WTC11 (cell line): Measurements from ENCODE around the gene FGF11. TPM values are rescaled to one million over a fixed set of nuclear protein-coding genes. Genes with fewer than 3 reads are reported as not detected.

Experiments used
- ATAC-seq: fragments of 200-7000 bp; cut with Tn5 transposase; 2 replicates; pipeline ENCODE4 v1.10.0; 2021; ENCODE audit warnings: mild to moderate bottlenecking, moderate library complexity
- Bru-seq: library from RNA; stranded (reverse); fragments of 400-500 nt; gene quantifications from one replicate; lab custom pipeline; 2021; lab: Mats Ljungman, UMichigan
- CTCF ChIA-PET: fragments of 300-600 bp; sonication (Branson Sonifier 250); formaldehyde crosslinking; loops from one replicate; lab custom pipeline; 2021; ENCODE audit warnings: antibody characterized with exemption; lab: Charles Lee
- POLR2A ChIA-PET: fragments of 350-600 bp; sonication (Branson Sonifier 250); formaldehyde crosslinking; loops from one replicate; lab custom pipeline; 2021; ENCODE audit warnings: antibody characterized with exemption; lab: Charles Lee
- DNase-seq: peaks from one replicate; pipeline ENCODE4 v3.0.0; 2021; ENCODE audit warnings: low spot score
- H3K27ac Mint-ChIP-seq: 2 replicates; pipeline ENCODE4 v1.8.0; 2021; ENCODE audit warnings: mixed read lengths
- H3K27me3 Mint-ChIP-seq: 2 replicates; pipeline ENCODE4 v1.8.0; 2021; ENCODE audit warnings: low read depth, mild to moderate bottlenecking, moderate library complexity, mixed read lengths
- H3K36me3 Mint-ChIP-seq: 2 replicates; pipeline ENCODE4 v1.8.0; 2021; ENCODE audit warnings: mixed read lengths
- H3K4me1 Mint-ChIP-seq: 2 replicates; pipeline ENCODE4 v1.8.0; 2022; ENCODE audit warnings: mixed read lengths
- H3K4me3 Mint-ChIP-seq: 2 replicates; pipeline ENCODE4 v1.8.0; 2021; ENCODE audit warnings: mild to moderate bottlenecking, moderate library complexity, mixed read lengths
- H3K9me3 Mint-ChIP-seq: 2 replicates; pipeline ENCODE4 v1.8.0; 2021; ENCODE audit warnings: mixed read lengths
- AR ChIP-seq: fragments of 250-450 bp; sonication (Bioruptor Pico); IDR thresholded peaks from 2 replicates; pipeline ENCODE4 v1.9.0; 2021; ENCODE audit warnings: mild to moderate bottlenecking
- ARID4B ChIP-seq: sonication (generic); formaldehyde crosslinking; IDR thresholded peaks from 2 replicates; pipeline ENCODE4 v1.8.0; 2023; ENCODE audit warnings: missing genetic modification reagents, mild to moderate bottlenecking, borderline replicate concordance
- CDX4 ChIP-seq: fragments of 250-450 bp; sonication (Bioruptor Pico); IDR thresholded peaks from 2 replicates; pipeline ENCODE4 v1.9.0; 2021; ENCODE audit warnings: moderate library complexity, mild to moderate bottlenecking, inconsistent platforms, borderline replicate concordance
- CREM ChIP-seq: sonication (generic); formaldehyde crosslinking; IDR thresholded peaks from 2 replicates; pipeline ENCODE4 v1.8.1; 2022; ENCODE audit warnings: mild to moderate bottlenecking, missing genetic modification reagents, moderate library complexity
- E2F5 ChIP-seq: sonication (generic); formaldehyde crosslinking; IDR thresholded peaks from 2 replicates; pipeline ENCODE4 v1.8.1; 2022; ENCODE audit warnings: mild to moderate bottlenecking, moderate library complexity, missing genetic modification reagents
- ERG ChIP-seq: fragments of 250-450 bp; sonication (Bioruptor Pico); IDR thresholded peaks from 2 replicates; pipeline ENCODE4 v1.8.0; 2021; ENCODE audit warnings: mild to moderate bottlenecking
- FOXJ3 ChIP-seq: sonication (generic); formaldehyde crosslinking; IDR thresholded peaks from 2 replicates; pipeline ENCODE4 v1.9.0; 2021; ENCODE audit warnings: missing genetic modification reagents, mild to moderate bottlenecking, borderline replicate concordance
- FOXK1 ChIP-seq: sonication (generic); formaldehyde crosslinking; IDR thresholded peaks from 2 replicates; pipeline ENCODE4 v1.8.0; 2022; ENCODE audit warnings: mild to moderate bottlenecking, moderate library complexity, missing genetic modification reagents
- FOXP1 ChIP-seq: sonication (generic); formaldehyde crosslinking; IDR thresholded peaks from 2 replicates; pipeline ENCODE4 v1.8.0; 2022; ENCODE audit warnings: missing genetic modification reagents, mild to moderate bottlenecking, moderate library complexity, borderline replicate concordance
- GTF2I ChIP-seq: fragments of 250-450 bp; sonication (Bioruptor Pico); conservative IDR thresholded peaks from 2 replicates; pipeline ENCODE4 v1.4.0; 2021; ENCODE audit warnings: mild to moderate bottlenecking
- NFE2L1 ChIP-seq: sonication (generic); formaldehyde crosslinking; IDR thresholded peaks from 2 replicates; pipeline ENCODE4 v1.8.1; 2023; ENCODE audit warnings: missing genetic modification reagents
- SMAD4 ChIP-seq: sonication (generic); formaldehyde crosslinking; IDR thresholded peaks from 2 replicates; pipeline ENCODE4 v1.8.0; 2022; ENCODE audit warnings: mild to moderate bottlenecking, missing genetic modification reagents
- SP1 ChIP-seq: sonication (generic); formaldehyde crosslinking; conservative IDR thresholded peaks from 2 replicates; pipeline ENCODE4 v1.8.1; 2022; ENCODE audit warnings: missing genetic modification reagents
- ZBTB43 ChIP-seq: sonication (generic); formaldehyde crosslinking; IDR thresholded peaks from 2 replicates; pipeline ENCODE4 v1.8.1; 2023; ENCODE audit warnings: mild to moderate bottlenecking, missing genetic modification reagents
- ZNF416 ChIP-seq: fragments of 250-450 bp; sonication (Bioruptor Pico); IDR thresholded peaks from 2 replicates; pipeline ENCODE4 v1.9.0; 2021; ENCODE audit warnings: mild to moderate bottlenecking, inconsistent platforms
- ZNF532 ChIP-seq: fragments of 250-450 bp; sonication (Bioruptor Pico); IDR thresholded peaks from 2 replicates; pipeline ENCODE4 v1.9.0; 2021; ENCODE audit warnings: mild to moderate bottlenecking, borderline replicate concordance
- long read RNA-seq, 3 experiments: library from RNA in 1 of 3; library from capped mRNA in 1 of 3; library from polyadenylated mRNA in 1 of 3; unstranded in 2 of 3; stranded (forward) in 1 of 3; transcript quantifications; one replicate each; pipeline ENCODE4 v2.0.0, GENCODE V29; 2021
- total RNA-seq: library from RNA; stranded (reverse); gene quantifications from 3 replicates; pipeline ENCODE4 v1.2.3, GENCODE V29; 2021

Gene FGF11
- total RNA-seq (19.8 to 29.1 TPM (median 28.0 TPM) in 3 replicates), Bru-seq, nascent RNA (percentile 72 among the genes with signal in this experiment)
- long read RNA-seq, experiment 1, transcript FGF11-201 (5 exons, 3,063 nt) = major isoform, 17 of 65 reads
- long read RNA-seq, experiment 1, transcript FGF11-203 (5 exons, 2,315 nt) = minor isoform, 10 of 65 reads
- long read RNA-seq, experiment 1, transcript FGF11-204 (5 exons, 928 nt) = minor isoform, 9 of 65 reads
- long read RNA-seq, experiment 1, partial matches to known transcripts = 20 of 65 reads
- long read RNA-seq, experiment 1, other reads (novel, unspliced or antisense) = 7 of 65 reads
- long read RNA-seq, experiment 2, transcript FGF11-201 (5 exons, 3,063 nt) = major isoform, 8 of 51 reads
- long read RNA-seq, experiment 2, partial matches to known transcripts = 31 of 51 reads
- long read RNA-seq, experiment 2, other reads (novel, unspliced or antisense) = 4 of 51 reads
- long read RNA-seq, experiment 3, partial matches to known transcripts = 2 of 5 reads
- long read RNA-seq, experiment 3, other reads (novel, unspliced or antisense) = 3 of 5 reads

- CTCF ChIA-PET = interaction anchor here (2.5 to 3.8 kb wide), 5 partner anchors 40 to 121 kb away, joined by 5 to 21 read pairs (median 13); partner anchors contain the start of genes PLSCR3, TMEM95, TNFSF13 and ZBTB4
- Mint-ChIP-seq H3K27me3 (peaks cover 34% of the 10 kb centered on the region), H3K27ac (peak within 1 kb of the TSS; percentile 98), H3K4me1 (peaks cover 37% of the 10 kb centered on the region), H3K36me3 (no peaks in the 10 kb centered on the region; the same call in 1 of the 2 replicates), H3K4me3 (peak within 1 kb of the TSS; percentile 97), H3K9me3 (no peaks in the 10 kb centered on the region)
- ATAC-seq (no peak), DNase-seq (no peak)
- POLR2A ChIA-PET = interaction anchor here (0.6 to 2.4 kb wide), 3 partner anchors 13 to 45 kb away, joined by 3 to 15 read pairs (median 9); partner anchors contain the start of gene POLR2A
- 0 out of 2 replicates have a peak, but pooled peaks have one; percentile 19 for TF ChIP-seq ZBTB43 (CRISPR knock-in tag)
- TF ChIP-seq SP1 (CRISPR knock-in tag) = 0 out of 2 replicates have a peak, but pooled peaks have one; percentile 47
- TF ChIP-seq ERG (CRISPR knock-in tag) = no peak
- peak; percentile 30; the same call in 1 of the 2 replicates for TF ChIP-seq FOXP1 (CRISPR knock-in tag)
- no peak for TF ChIP-seq CDX4 (CRISPR knock-in tag)
- TF ChIP-seq E2F5 = no peak
- TF ChIP-seq GTF2I (CRISPR knock-in tag) = no peak
- TF ChIP-seq ZNF532 (CRISPR knock-in tag) = no peak
- TF ChIP-seq SMAD4 (CRISPR knock-in tag) = no peak
- TF ChIP-seq CREM (CRISPR knock-in tag) = no peak
- no peak for TF ChIP-seq FOXJ3 (CRISPR knock-in tag)
- TF ChIP-seq ZNF416 (CRISPR knock-in tag) = no peak
- peak; percentile 5; the same call in 1 of the 2 replicates for TF ChIP-seq ARID4B (CRISPR knock-in tag)
- TF ChIP-seq FOXK1 (CRISPR knock-in tag) = 0 out of 2 replicates have a peak, but pooled peaks have one; percentile 6
- no peak for TF ChIP-seq NFE2L1 (CRISPR knock-in tag)
- no peak for TF ChIP-seq AR (CRISPR knock-in tag)
Observed at GRCh38 chr17:7439462-7440112, at the start of gene FGF11. Gene FGF11 (plus strand): TSS chr17:7439512. CDS start chr17:7439621, 109 bp downstream.
